PC-9 (cell line): ENCODE data around the gene PLEKHG1.

Source experiments
- CTCF ChIP-seq: fragments of 200-600 bp; sonication (generic); conservative IDR thresholded peaks from 2 replicates; pipeline ENCODE4 v1.6.1; 2017; ENCODE audit warnings: mixed run types, antibody characterized with exemption, mild to moderate bottlenecking, moderate library complexity
- EZH2 ChIP-seq: fragments of 200-600 bp; sonication (generic); IDR thresholded peaks from 2 replicates; pipeline ENCODE4 v1.8.0; 2017; ENCODE audit warnings: antibody characterized with exemption, low read depth

DNA sequence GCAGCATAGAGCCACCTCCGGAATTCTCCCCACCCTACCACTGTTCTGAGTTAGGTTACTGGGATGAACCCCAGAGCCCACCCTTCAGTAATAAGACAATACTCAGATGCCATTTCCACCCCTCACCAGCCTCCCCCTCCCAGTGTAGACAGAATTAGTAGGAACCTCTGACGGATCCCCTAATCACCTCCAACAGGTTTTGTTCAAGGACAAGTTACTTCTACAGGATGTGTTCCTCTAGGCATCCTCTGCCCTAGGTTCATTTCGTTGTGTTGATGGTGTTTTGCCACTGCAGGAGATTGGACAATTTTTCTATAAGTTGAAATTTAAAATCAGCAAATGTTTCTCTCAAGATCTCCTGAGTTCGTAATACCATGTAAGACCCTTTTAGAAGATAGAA lies 22.8 kb downstream of the PLEKHG1 start:
- TF ChIP-seq EZH2 (no peak), CTCF (no peak)
